ENCODE data around the gene NUAK2. TPM values are rescaled to one million over a fixed set of nuclear protein-coding genes. Genes with fewer than 3 reads are reported as not detected.

The NUAK2 gene
- total RNA-seq, 2 experiments from 2014 or later = 13.0 to 14.7 TPM

GRCh38 chr1:205268846-205269680 is 52.5 kb downstream of the NUAK2 start:
- no peaks in the 10 kb centered on the region for H3K9me3 Mint-ChIP-seq
- H3K36me3 Mint-ChIP-seq = no peaks in the 10 kb centered on the region
- ATAC-seq (ENCODE audit: low read depth) (no peak), DNase-seq (no peak)
- H3K4me1 Mint-ChIP-seq = peaks cover 8% of the 10 kb centered on the region
- no peak overlapping the region for H3K27ac Mint-ChIP-seq
- no peaks in the 10 kb centered on the region for H3K27me3 Mint-ChIP-seq
- POLR2A ChIA-PET = no interaction called here
- no peak overlapping the region for H3K4me3 Mint-ChIP-seq

- POLR2A ChIA-PET = no interaction called here
- ATAC-seq (ENCODE audit: low read depth) (no peak), DNase-seq (no peak)
- H3K4me1 Mint-ChIP-seq = peaks cover 15% of the 10 kb centered on the region
- no peak overlapping the region for H3K27ac Mint-ChIP-seq
- no peaks in the 10 kb centered on the region for H3K9me3 Mint-ChIP-seq
- H3K4me3 Mint-ChIP-seq = no peak overlapping the region
- no peaks in the 10 kb centered on the region for H3K27me3 Mint-ChIP-seq
- no peaks in the 10 kb centered on the region for H3K36me3 Mint-ChIP-seq
These were observed 54.1 kb downstream of the NUAK2 start for GRCh38 chr1:205267306-205267902.

GRCh38 chr1:205266611-205267305 is 54.8 kb downstream of the NUAK2 start:
- no peak for ATAC-seq (ENCODE audit: low read depth)
- Mint-ChIP-seq H3K4me3 (no peak overlapping the region), H3K36me3 (no peaks in the 10 kb centered on the region), H3K27ac (no peak overlapping the region), H3K9me3 (no peaks in the 10 kb centered on the region), H3K27me3 (no peaks in the 10 kb centered on the region), H3K4me1 (peaks cover 19% of the 10 kb centered on the region)
- POLR2A ChIA-PET = no interaction called here
- no peak for DNase-seq

DNA sequence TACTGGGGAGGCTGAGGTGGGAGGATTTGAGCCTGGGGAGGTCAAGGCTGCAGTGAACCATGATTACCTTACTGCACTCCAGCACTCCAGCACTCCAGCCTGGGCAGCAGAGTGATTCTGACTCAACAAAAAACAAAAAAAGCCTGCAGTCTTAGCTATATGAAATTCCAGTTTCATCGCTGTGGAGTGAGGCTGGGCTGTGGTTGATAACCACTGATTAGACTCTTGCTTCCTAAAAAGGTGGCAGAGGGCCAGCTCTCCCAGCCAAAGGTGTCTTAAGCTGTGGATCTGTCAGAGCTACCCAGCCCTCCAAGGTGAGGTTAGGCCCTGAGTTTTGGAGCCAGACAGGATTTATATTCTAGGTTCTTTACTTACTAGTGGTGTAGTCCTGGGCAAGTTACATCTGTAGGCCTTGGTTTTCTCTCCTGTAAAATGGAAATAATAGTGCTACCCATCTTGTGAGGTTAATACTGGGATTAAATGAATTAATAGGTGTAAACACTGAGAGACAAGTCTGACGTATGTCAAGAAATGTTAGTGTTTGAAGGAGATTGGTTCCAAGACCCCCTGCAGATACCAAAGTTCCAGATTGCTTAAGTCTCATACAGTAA is 57.9 kb downstream of the NUAK2 start:
- Mint-ChIP-seq H3K4me1 (peaks cover 23% of the 10 kb centered on the region), H3K27me3 (no peaks in the 10 kb centered on the region), H3K27ac (no peak overlapping the region), H3K36me3 (no peaks in the 10 kb centered on the region), H3K4me3 (no peak overlapping the region), H3K9me3 (no peaks in the 10 kb centered on the region)
- DNase-seq (no peak), ATAC-seq (ENCODE audit: low read depth) (no peak)
- POLR2A ChIA-PET = interaction anchor here (0.6 to 0.7 kb wide), 2 partner anchors 67 to 238 kb away, joined by 3 to 4 read pairs; no protein-coding TSS in a partner anchor

- Mint-ChIP-seq H3K4me3 (no peak overlapping the region), H3K4me1 (peaks cover 23% of the 10 kb centered on the region), H3K27ac (no peak overlapping the region), H3K36me3 (no peaks in the 10 kb centered on the region), H3K27me3 (no peaks in the 10 kb centered on the region), H3K9me3 (no peaks in the 10 kb centered on the region)
- ATAC-seq (ENCODE audit: low read depth) (no peak), DNase-seq (no peak)
- POLR2A ChIA-PET = interaction anchor here (1.0 to 1.7 kb wide), 2 partner anchors 34 to 51 kb away, joined by 3 to 6 read pairs; partner anchors contain the start of gene DSTYK
These were observed 58.8 kb downstream of the NUAK2 start for GRCh38 chr1:205262731-205263171.

DNA sequence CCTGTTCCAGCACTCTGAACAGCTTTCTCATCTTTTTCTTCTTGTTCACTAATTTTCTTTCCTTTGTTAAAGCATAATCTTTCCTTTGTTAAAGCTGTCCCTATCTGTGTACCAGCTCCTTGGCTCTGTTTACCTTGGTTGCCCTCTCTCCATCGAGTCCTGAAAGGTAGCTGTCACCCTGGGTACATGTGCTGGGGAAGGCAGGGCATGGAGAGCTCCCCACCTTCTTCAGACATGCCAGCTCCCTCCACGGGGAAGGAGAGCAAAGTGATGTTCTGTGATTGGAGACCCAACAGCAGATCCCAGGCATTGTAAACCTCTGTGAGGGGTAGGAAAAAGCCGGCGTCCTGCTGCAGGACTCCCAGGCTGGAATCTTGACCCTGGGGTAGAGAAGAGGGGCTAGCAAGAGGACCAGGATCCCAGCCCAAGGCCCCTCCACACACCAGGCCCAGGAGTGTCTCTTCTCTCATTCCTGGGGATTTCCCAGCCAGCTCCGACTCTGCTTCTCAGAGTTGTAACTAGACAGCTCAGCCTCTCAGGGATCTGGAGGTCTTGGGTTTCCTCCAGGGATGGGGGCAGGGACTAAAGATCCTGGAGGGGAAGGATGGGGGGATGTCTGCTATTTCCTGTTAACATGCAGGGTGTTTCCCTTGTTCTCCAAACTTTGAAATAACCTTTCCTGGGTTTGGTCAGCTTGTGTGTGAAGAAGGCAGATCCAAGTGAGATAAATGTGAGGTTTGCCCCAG is 59.4 kb downstream of the NUAK2 start:
- ATAC-seq (ENCODE audit: low read depth) (no peak), DNase-seq (no peak)
- Mint-ChIP-seq H3K36me3 (no peaks in the 10 kb centered on the region), H3K4me3 (no peak overlapping the region), H3K4me1 (peaks cover 19% of the 10 kb centered on the region), H3K9me3 (no peaks in the 10 kb centered on the region), H3K27me3 (no peaks in the 10 kb centered on the region), H3K27ac (no peak overlapping the region)
- POLR2A ChIA-PET = interaction anchor here (1.0 to 1.7 kb wide), 2 partner anchors 33 to 50 kb away, joined by 3 to 6 read pairs; partner anchors contain the start of gene DSTYK

DNA sequence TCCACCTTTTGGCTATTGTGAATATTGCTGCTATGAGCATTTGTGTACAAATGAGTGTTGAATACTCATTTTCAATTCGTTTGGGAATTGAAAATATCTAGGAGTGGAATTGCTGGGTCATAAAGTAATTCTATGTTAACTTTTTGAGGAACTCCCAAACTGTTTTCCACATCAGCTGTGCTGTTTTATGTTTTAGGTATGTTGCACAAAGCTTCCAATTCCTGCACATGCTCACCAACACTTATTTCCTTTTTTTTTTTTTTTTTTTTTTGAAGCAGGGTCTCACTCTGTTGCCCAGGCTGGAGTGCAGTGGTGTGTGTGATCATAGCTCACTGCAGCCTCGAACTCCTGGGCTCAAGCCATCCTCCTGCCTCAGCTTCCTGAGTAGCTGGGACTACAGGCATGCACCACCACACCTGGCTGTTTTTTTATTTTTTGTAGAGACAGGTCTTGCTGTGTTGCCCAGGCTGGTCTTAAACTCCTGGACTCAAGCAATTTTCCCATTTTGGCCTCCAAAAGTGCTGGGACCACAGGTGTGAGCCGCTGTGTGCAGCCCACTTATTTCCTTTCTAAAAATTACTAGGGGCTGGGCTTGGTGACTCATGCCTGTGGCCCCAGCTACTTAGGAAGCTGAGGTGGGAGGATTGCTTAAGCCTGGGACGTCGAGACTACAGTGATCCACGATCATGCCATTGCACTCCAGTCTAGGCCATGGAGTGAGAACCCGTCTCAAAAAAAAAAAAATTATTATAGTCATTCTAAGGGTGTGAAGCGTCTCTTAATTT is 60.4 kb downstream of the NUAK2 start:
- ATAC-seq (ENCODE audit: low read depth) (peak; percentile 37), DNase-seq (no peak)
- POLR2A ChIA-PET = interaction anchor here (0.5 to 1.0 kb wide), 2 partner anchors 14 to 180 kb away, joined by 3 to 5 read pairs; no protein-coding TSS in a partner anchor

GRCh38 chr1:205259998-205260397 is 61.5 kb downstream of the NUAK2 start:
- no peaks in the 10 kb centered on the region for H3K36me3 Mint-ChIP-seq
- no peak overlapping the region for H3K27ac Mint-ChIP-seq
- POLR2A ChIA-PET = interaction anchor here (1.0 to 1.2 kb wide), 2 partner anchors 11 to 13 kb away, joined by 4 to 5 read pairs; no protein-coding TSS in a partner anchor
- H3K9me3 Mint-ChIP-seq = no peaks in the 10 kb centered on the region
- no peaks in the 10 kb centered on the region for H3K27me3 Mint-ChIP-seq
- ATAC-seq (ENCODE audit: low read depth) = no peak
- H3K4me3 Mint-ChIP-seq = no peak overlapping the region
- H3K4me1 Mint-ChIP-seq = peaks cover 20% of the 10 kb centered on the region
- no peak for DNase-seq

More for the DNA sequence above, 60.4 kb downstream of the NUAK2 start:
- Mint-ChIP-seq H3K27ac (no peak overlapping the region), H3K4me1 (peaks cover 19% of the 10 kb centered on the region), H3K4me3 (no peak overlapping the region), H3K9me3 (no peaks in the 10 kb centered on the region), H3K27me3 (no peaks in the 10 kb centered on the region), H3K36me3 (no peaks in the 10 kb centered on the region)

DNA sequence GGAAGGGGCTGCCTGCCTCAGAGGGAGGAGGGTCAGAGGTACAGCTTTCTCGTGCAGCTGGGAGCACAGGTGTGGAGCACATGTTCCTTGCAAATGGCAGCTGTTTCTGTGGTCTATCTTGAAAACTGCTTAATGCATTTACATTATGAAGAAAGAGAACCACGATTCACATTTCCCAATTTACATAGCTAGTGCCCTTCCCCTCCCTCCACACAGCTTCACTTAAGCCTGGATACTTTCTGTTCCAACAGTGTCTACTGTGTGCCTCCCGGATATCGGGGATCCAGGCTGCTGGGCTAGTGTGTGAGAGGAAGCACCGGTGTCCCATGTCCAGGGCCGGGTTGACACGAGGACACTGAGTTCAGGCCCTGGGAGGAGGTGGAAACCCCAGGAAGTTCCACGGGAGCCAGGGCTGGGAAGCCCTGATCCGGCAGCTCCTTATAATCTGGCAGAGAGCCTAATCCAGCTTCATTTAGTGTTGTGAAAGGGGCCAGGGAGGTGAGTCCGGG is 62.2 kb downstream of the NUAK2 start:
- ATAC-seq (ENCODE audit: low read depth) = no peak
- Mint-ChIP-seq H3K9me3 (no peaks in the 10 kb centered on the region), H3K27me3 (no peaks in the 10 kb centered on the region), H3K27ac (no peak overlapping the region), H3K4me3 (no peak overlapping the region), H3K36me3 (no peaks in the 10 kb centered on the region), H3K4me1 (peaks cover 20% of the 10 kb centered on the region)
- DNase-seq = no peak
- POLR2A ChIA-PET = interaction anchor here (1.2 kb wide), 1 partner anchor 11 kb away, joined by 4 read pairs; no protein-coding TSS in a partner anchor

DNA sequence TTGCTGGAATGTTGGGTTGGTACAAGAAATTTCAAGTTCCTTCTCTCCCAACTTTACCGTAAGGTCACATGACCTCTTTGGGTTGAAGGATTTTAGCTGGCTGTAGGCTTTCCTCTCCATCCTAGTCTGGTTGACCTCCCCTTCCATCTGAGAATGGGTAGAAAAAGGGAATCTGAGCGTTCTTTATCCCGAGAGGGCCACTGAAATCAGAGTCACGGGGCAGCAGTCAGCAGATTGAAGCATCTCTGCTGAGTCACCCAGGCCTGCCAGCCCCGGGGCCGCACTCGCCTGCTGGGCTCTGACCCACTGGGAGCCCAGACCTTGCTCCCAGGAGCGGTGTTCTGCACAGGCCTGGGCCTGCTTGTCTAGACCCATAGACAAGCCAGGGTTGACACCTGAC is 62.8 kb downstream of the NUAK2 start:
- ATAC-seq (ENCODE audit: low read depth) = no peak
- Mint-ChIP-seq H3K9me3 (no peaks in the 10 kb centered on the region), H3K4me3 (no peak overlapping the region), H3K27ac (no peak overlapping the region), H3K4me1 (peaks cover 20% of the 10 kb centered on the region), H3K27me3 (no peaks in the 10 kb centered on the region), H3K36me3 (no peaks in the 10 kb centered on the region)
- no peak for DNase-seq
- POLR2A ChIA-PET = interaction anchor here (1.2 to 2.2 kb wide), 2 partner anchors 12 to 30 kb away, joined by 4 to 7 read pairs; partner anchors contain the start of gene TMCC2

GRCh38 chr1:205258261-205258691 is 63.3 kb downstream of the NUAK2 start:
- Mint-ChIP-seq H3K4me3 (no peak overlapping the region), H3K4me1 (peaks cover 19% of the 10 kb centered on the region), H3K27me3 (no peaks in the 10 kb centered on the region), H3K36me3 (no peaks in the 10 kb centered on the region), H3K9me3 (no peaks in the 10 kb centered on the region), H3K27ac (no peak overlapping the region)
- ATAC-seq (ENCODE audit: low read depth) (no peak), DNase-seq (no peak)
- POLR2A ChIA-PET = interaction anchor here (2.2 kb wide), 1 partner anchor 30 kb away, joined by 7 read pairs; the partner anchor contains the start of gene TMCC2

Data from activated naive CD8-positive, alpha-beta T cell treated with anti-CD3 and anti-CD28 coated beads, Interleukin-2, amount 10 ng/mL, durations not matched to agents 7 days and 5 days (primary cell).